Upper lobe of right lung (tissue), 1 donor: ENCODE data around the gene ITGB8. TPM values are rescaled to one million over a fixed set of nuclear protein-coding genes. Genes with fewer than 3 reads are reported as not detected.
A peak's percentile ranks its signal among the peaks of the same experiment; 100 is the strongest.

Source experiments
- ATAC-seq: fragments of 200-7000 bp; cut with Tn5 transposase; one replicate; pipeline ENCODE4 v1.9.1; 2020; ENCODE audit warnings: mild to moderate bottlenecking, moderate library complexity
- DNase-seq: peaks from one replicate; pipeline ENCODE4 v3.0.0-alpha.2; 2020
- H3K27ac ChIP-seq: fragments of 200-600 bp; one replicate; pipeline ENCODE4 v1.8.0; 2022
- H3K27me3 ChIP-seq: fragments of 200-600 bp; one replicate; pipeline ENCODE4 v1.8.0; 2022; ENCODE audit warnings: mild to moderate bottlenecking
- H3K36me3 ChIP-seq: fragments of 200-600 bp; one replicate; pipeline ENCODE4 v1.8.0; 2022
- H3K4me1 ChIP-seq: fragments of 200-600 bp; one replicate; pipeline ENCODE4 v1.8.0; 2022
- H3K4me3 ChIP-seq: fragments of 200-600 bp; one replicate; pipeline ENCODE4 v1.8.0; 2022; ENCODE audit warnings: mild to moderate bottlenecking
- H3K9me3 ChIP-seq: fragments of 200-600 bp; one replicate; pipeline ENCODE4 v1.8.0; 2022
- CTCF ChIP-seq: fragments of 200-600 bp; IDR thresholded peaks from one replicate; pipeline ENCODE4 v1.8.0; 2022; ENCODE audit warnings: antibody characterized with exemption
- intact Hi-C: fragments of 100-400 bp; cut with DNase I; formaldehyde crosslinking; loops from one replicate; pipeline ENCODE4 v1.11.0; 2022
- total RNA-seq: library from RNA; stranded (reverse); fragmentation: NEBNext Ultra II Directional; extraction: Animal tissue kit (Norgen Biotek cat#: 25700); gene quantifications from one replicate; pipeline ENCODE4 v1.2.1, GENCODE V29; 2021
- donor health status: DM: no; HTN: yes; CAD: no; lungs with severe emphysema.

The ITGB8 gene
- total RNA-seq, 1 donor from 2014 or later = 4.6 TPM

- ATAC-seq = peak; percentile 21
Measured at GRCh38 chr7:20442951-20443350, 112.3 kb downstream of the ITGB8 start.

DNA sequence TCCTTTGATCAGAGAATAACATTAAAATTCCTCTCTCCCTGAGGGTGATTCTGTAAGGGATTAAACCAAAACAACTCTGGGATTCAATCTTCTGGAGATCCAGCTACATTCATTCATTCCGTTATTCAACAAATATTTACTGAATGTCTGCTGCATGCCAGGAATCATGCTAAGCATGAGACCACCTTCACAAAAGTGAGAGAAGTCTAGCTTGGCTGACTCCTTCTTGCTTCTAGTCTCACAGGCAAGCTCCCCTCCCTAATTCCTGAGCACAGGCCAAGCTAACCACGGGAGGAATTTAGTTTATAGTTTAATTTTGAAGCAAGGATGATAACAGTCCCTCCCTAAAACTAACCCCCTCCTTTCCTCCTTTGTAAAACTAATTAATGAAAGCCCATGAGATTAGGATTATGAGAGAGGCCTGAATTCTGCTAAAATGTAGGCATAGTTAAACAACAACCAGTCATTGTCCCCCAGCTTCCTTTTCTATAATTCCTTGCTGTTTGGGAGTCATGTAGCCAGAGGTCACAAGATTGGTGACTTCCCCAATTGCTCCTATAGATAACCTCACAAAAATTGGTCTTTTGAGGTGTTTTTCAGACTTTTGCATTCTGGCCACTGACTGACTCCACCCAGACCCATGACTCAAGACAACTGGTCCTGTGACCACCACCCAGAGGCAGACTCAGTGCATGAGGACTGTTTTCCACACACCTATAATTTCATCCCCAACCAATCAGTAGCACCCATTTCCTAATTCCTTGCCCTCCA, 113.5 kb downstream of the ITGB8 start:
- H3K27ac ChIP-seq = no peak overlapping the region
- intact Hi-C loops = no loop called here
- DNase-seq = no peak

More at GRCh38 chr7:20442951-20443350, 112.3 kb downstream of the ITGB8 start:
- Histone ChIP-seq H3K36me3 (no peaks in the 10 kb centered on the region), H3K4me1 (no peaks in the 10 kb centered on the region), H3K27me3 (no peaks in the 10 kb centered on the region), H3K9me3 (peaks cover 5% of the 10 kb centered on the region), H3K4me3 (no peak overlapping the region), H3K27ac (no peak overlapping the region)
- DNase-seq = no peak
- no peak for TF ChIP-seq CTCF
- intact Hi-C loops = no loop called here

DNA sequence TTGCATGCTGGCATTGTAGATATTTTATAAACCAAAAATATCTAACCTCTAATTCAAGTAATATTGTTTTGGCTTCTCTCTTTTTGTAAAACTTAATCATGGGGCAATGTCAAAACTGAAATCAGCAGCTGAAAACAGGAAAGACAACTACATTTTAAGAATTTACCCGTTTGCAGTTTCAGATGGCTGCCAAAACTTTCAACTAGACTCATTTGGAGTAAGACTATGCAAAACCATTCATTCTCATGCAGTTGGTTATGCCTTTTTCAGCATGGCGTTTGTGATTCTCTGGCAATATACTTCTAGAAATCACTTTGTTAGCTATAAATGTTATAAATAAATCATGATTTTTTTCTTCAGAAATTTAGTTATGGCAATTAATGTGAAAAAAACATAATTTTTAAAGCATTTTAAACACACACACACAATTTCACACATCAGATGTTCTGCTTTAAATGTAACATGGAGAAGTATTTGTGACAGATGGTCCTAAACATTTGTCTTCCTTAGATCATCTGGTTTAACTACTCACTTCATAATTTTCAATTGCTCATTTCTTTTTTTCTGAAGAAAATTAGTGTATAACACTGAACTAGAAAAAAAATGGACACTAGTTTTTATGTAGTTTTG, 116.4 kb downstream of the ITGB8 start:
- peaks cover 5% of the 10 kb centered on the region for H3K9me3 ChIP-seq
- H3K27me3 ChIP-seq = no peaks in the 10 kb centered on the region
- H3K4me3 ChIP-seq = no peak overlapping the region
- no peaks in the 10 kb centered on the region for H3K36me3 ChIP-seq
- H3K27ac ChIP-seq = no peak overlapping the region
- H3K4me1 ChIP-seq = no peaks in the 10 kb centered on the region
- intact Hi-C loops = no loop called here
- DNase-seq (no peak), ATAC-seq (no peak)
- no peak for TF ChIP-seq CTCF

More for the DNA sequence above, 113.5 kb downstream of the ITGB8 start:
- H3K36me3 ChIP-seq = no peaks in the 10 kb centered on the region
- no peaks in the 10 kb centered on the region for H3K27me3 ChIP-seq
- H3K4me1 ChIP-seq = no peaks in the 10 kb centered on the region
- no peak overlapping the region for H3K4me3 ChIP-seq
- no peak for TF ChIP-seq CTCF
- ATAC-seq = no peak
- peaks cover 5% of the 10 kb centered on the region for H3K9me3 ChIP-seq

DNA sequence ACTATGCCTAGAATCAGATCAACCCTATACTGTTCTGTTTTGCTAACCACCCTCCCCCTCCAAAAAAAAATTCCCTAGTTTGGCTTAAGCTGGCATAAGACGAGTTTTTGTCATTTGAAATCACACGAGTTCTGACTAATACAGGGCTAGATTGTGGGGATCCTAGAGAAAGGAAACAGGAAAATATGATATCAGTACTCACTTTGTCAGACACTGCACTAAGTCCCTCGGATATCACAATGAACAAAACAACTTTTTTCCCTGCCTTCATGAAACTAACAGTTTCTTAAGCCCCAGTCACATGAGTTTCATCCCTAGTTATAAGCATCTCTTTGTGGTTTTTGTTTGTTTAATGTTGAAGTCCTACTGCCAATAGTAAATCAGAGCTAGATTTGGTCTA, 118.5 kb downstream of the ITGB8 start:
- Histone ChIP-seq H3K27ac (no peak overlapping the region), H3K4me1 (no peaks in the 10 kb centered on the region), H3K9me3 (peaks cover 5% of the 10 kb centered on the region), H3K36me3 (no peaks in the 10 kb centered on the region), H3K27me3 (no peaks in the 10 kb centered on the region), H3K4me3 (no peak overlapping the region)
- ATAC-seq (no peak), DNase-seq (no peak)
- no peak for TF ChIP-seq CTCF
- intact Hi-C loops = no loop called here

GRCh38 chr7:20450536-20450935, 119.8 kb downstream of the ITGB8 start:
- no peak for DNase-seq
- intact Hi-C loops = no loop called here
- Histone ChIP-seq H3K36me3 (no peaks in the 10 kb centered on the region), H3K4me3 (no peak overlapping the region), H3K27me3 (no peaks in the 10 kb centered on the region), H3K27ac (no peak overlapping the region), H3K4me1 (no peaks in the 10 kb centered on the region), H3K9me3 (no peaks in the 10 kb centered on the region)
- peak; percentile 38 for ATAC-seq
- no peak for TF ChIP-seq CTCF
